ENCODE data around the gene ASTN1.
"Not testable (repeated sequence)": the region's sequence is repeated elsewhere in the genome, so short reads cannot be mapped to it uniquely, and the experiment has no call there.

Gene ASTN1

DNA sequence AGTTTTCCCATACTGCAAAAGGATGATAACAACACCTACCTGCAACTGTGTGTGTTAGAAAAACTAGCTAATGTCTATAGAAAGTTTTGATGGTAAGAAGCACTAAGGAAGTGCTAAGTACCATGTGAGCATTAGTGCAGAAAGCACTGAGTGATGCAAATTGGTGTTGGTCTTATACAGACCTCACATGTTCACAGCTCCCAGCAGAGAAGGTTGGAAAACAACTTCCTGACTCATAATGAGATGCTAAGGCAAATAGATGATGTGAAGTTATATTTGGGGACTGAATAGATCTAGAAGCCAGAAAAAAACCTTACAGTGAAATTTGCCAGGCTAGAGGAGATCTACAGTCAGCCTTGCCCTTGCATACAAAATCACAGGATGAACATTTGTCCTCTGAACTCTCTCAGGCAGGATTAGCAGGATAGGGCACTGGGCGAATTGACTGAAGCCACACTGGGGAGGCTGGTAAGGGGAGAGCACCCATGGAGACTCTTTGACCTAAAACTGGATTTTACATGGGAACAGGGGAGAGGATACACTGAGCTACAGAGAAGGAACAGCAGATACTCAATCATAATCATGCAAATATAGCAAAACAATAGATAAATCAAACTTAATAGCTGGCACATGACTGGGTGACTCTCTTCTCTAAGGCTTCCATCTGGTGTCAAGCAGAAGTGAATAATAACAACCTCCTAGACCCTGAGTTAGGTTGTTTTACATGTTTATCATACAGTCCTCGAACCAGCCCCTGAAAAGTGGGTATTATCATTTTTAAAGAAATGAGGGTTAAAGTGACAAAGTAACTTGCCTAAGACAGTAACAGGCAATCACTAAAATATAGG lies 61.3 kb downstream of the ASTN1 start:
- DNase-seq: no peak

DNA sequence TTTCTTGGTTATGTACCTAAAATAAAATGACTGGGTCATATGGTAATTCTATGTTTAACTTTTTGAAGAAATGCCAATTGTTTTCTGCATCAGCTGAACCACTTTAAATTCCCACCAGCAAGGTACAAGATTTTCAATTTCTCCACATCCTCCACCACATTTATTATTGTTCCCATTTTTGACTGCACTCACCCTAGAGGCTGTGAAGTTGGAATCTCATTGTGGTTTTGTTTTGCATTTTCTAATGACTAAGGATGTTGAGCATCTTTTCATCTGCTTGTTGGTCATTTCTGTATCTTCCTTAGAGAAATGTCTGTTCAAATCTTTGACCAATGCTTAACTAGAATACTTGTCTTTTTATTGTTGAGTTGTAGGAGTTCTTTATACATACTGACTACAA lies 72.5 kb downstream of the ASTN1 start:
- no peak for DNase-seq

DNA sequence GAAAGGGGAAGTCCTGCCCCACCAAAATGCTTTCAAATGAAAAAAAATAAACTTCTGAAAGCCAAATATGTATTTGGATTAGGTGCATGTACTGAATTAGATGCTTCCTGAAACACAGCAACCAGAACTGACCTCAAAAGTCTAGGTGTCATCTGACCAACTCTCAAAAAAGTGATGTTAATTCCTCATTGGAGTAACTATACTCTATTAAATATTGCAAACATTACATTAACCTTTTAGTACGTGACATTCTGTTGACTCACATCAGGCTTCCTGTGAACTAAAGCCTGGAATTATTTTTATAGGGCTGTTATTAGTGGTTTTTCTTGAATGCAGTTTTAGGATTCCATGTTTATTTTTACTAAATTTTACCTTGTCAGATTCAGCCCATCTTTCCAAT lies 73.5 kb downstream of the ASTN1 start:
- no peak for DNase-seq

DNA sequence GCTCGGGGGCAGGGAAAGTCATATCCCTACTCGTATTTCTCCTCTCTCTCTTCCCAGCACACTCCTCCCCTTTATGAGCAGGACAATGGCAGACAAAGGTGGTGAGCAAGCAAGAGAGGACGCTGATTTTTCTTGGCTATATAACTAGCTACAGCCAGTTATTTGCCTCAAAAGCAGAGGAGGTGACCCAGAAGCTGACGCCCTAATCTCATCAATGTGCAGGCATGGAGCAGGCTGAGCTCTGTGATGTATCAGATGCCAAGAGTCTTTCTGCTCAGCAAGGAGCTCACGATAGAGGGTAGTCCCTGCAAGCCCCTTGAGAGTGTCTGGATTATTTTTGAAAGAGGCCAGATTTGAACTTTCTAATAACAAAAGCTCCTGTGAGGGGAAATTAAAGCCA lies 75.5 kb downstream of the ASTN1 start:
- DNase-seq: no peak

DNA sequence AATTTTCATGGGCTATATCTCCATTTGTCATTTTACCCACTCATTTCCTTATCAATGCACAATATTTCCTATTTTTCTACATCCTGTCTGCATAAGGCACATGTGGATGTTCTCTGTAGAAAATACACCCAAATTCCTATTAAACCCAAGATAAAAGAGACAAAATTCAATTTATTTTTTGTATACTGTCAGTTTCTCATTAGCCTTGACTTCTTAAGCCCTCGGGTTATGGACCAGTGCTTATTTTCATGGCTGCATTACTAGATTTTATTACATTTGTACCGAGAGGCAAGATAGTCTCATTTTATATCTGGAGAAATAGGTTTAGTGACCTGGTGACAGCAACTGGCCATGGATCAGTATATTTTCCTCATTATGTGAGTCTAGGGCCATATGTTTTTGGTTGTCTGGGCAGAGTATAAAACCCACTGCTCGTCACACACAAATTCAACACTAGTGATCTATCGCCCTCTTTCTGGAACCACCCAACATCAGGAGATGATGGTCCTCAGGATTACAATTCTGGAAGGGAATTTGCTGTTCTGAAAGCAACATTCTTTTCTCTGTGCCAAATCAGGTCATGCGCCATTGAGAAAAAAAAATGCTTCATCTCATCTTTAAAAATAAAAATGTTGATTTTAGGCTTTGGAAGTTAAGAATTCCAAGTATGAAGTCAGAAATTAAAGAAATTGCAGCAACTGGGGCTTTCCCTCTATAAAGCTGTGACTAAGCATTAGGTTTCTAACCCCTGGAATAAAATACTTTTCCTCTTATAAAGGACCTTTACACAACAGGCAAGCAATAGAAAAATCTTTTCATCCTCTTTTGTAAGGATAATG lies 81.4 kb downstream of the ASTN1 start:
- DNase-seq: no peak

DNA sequence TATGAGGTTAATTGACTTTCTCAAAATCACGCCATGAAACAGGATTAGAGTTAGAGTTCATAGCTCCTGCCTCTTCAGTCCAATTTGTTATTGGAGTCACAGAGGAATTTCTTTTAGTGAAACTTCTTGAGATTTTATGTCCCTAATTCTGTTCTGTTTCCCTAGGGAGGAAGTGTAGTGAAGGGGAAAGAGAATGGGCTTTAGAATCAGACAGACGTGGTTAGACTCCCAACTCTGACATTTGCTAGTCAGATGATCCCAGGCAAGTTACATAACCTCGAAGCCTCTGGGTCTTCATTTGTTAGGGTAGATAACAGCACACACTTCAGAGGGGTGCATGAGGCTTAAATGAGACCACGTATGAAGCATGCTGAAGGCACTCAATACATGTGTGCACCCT lies 83.9 kb downstream of the ASTN1 start:
- DNase-seq: no peak

DNA sequence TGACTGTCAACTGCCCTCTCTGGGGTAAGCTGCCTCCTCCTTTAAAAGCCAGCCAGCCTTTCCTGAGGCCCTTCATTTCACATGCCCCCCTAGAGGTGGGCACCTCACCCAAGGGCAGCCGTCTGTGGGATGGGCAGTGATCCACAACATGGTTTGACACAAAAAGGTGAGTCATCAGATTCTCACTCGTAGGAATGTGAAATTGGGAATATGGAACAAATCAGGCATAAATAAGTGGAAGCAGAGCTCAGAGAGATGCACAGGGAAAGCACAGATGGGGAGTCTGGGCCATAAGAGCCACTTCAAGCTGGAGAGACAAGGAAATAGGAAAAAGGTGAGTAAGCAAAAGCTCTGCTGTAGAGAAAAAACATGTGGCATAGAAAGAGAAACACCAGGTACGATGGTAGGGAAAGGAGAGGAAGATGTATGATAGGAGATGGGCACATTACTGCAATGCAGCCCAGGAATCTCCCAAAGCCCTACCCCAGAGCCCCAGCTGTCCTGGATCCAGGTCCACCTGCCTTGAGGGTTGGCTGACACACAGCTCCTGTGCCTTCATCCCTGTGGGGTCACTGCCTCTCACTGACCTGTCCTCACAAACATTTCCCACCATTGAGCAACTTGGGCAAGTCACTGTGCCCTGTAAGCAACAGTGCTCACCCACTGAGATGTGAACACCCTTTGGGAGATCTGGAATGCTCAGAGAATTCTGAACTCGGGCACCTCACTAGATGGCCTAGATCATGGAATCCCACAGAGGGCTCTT lies 86.6 kb downstream of the ASTN1 start:
- DNase-seq: no peak

DNA sequence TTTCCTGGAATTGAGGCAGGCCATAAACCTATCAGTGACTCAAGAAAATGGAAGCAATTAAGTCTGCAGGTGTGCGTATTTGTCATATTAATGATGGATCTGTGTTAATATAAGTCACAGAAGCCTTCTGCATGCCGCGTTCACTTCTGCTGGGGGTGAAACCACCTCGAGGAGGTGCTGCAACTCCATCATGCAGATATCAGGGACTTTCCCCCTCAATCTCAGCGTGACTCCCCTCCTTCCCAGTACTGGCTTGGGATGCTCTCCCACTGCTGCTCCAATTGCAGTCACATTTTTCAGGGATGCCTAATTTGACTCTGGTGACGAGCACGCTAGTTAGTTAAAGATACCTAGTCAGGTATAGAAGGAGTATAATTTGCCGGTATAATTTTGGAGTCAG lies 87.5 kb downstream of the ASTN1 start:
- DNase-seq: no peak

DNA sequence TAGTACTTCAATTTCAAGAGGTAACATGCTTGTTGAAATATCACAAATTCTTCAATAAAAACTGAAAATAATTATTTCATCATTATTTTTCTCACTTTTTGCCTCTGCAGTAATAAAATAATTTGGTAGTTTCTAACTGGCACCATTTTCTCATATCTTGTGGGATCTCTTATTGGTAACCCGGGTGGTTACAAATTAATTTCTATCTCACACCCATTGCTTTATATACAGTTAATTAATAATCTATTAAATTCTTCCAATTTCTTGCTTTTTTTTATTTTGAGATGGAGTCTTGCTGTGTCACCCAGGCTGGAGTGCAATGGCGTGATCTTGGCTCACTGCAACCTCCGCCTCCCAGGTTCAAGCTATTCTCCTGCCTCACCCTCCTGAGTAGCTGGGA lies 89.7 kb downstream of the ASTN1 start:
- not testable (repeated sequence) for DNase-seq

DNA sequence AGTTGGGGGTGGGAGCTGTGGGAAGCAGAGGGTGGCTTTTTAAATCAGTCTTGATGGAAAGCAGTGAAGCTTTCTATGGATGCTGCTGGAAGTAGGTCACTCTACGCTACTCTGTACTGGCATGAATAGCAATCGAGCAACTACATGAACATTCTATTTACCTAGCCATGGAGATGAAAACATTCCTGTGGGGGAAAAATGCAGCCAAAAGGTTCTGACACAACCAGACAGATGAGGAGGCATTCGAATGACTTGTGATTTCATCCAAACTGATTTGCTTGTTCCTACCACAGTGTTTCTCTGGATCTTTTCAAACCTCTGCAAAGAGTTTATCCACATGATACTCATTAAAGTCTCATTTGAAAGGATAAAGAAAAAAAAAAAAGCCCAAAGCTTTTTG lies 95.0 kb downstream of the ASTN1 start:
- DNase-seq: no peak

DNA sequence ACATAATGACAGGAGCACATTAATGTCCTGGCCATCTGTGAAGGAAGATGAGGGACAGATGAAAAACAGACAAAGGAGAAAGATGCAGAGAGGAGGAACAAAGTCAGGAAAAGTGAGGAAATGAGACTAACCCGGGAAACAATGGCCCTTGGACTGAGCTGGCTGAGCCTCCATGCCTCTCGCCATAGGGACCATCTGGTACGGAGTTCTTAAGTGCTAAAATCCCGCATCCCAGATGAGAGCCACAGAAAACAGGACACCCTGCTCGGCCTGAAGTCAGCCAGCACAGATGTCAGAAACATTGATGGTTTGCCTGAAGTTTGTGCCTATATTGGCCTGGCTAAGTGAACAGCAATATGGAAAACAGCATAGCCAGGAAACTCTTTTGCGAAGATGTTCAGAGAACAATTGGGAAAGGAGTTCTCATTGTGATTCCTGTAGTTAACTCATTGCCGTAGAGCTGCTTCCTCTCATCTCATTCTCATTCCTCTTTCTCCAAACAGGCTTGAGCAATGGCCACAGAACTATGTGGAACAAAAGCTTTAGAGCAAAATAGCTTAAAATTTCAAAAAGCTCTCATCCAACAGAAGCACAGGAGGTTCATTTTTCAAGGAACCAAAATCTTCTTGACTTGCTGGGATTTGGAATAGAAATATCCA lies 96.6 kb downstream of the ASTN1 start:
- no peak for DNase-seq

DNA sequence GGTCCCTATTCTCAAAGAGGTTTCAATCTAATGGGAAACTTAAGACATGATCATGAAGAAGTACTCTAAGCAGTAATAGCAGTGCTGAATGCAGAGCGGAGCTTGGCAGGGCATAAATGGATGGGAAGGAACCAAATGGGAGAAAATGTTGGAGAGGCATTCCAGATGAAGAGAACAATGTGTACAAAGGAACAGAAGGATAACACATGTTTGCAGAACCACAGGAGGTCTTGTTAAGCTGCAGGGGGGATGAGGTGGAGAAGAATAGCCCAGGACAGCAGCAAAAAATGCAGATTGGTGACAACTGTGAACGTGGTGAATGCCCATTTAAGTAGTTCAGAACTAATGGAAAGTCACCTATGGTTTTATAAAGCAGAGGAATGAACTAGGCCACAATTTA lies 99.1 kb downstream of the ASTN1 start:
- DNase-seq: peak; percentile 13

DNA sequence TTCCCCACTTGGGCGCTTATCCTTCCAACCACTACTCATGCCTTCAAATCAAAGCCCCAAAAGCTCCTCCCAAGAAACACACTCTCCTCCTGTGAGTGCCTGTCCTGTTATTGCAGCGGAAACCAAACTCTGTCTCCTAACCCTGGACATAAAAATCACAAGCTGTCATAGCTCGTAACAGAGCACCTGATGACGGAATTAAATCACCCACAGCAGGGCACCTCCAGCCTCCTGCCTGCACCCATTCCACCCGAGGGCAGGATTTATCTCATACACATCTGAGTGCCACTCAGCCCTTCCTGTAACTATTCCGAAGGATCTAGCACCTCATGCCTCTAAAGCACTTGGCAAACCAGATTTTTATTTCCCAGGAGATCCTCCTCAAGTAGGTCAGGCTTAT lies 100.9 kb downstream of the ASTN1 start:
- DNase-seq: no peak

DNA sequence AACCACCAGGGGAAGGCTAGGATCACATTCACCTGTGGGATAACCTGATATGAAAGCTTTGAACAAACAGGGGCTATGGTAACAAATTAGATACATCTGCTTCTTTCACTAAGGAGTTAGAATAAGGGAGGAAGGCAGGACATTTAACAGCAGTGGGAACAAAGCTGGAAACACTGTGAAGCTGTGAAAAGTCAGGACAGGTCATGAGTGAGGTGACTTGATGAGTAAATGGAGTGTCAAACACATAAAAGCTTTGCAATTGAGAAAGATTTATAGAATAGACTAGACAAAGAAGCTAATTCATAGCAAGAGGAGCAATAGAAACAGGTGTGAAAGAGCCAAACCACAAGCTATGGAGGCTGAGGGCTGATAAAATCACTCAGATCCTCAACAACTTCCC lies 110.0 kb downstream of the ASTN1 start:
- peak; percentile 71 for DNase-seq

DNA sequence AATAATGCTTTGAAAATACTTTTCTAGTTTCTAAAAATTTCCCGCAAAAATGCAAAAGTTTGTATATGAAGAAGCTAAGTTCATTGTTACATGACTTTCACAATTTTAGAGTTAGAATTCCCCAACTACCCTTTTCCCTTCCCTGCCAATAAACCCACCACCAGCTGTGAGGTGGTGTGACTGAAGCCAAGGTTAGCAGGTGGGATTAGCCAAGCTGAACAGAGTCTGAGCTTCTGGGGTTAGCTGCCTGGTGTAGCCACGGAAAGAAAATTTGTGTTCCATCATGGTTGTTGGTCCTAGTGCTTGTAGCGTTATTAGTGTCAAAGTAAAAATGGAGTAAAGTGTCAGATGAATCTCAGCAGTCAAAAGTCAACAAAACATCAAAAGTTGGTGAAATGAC lies 110.9 kb downstream of the ASTN1 start:
- peak; percentile 89 for DNase-seq

DNA sequence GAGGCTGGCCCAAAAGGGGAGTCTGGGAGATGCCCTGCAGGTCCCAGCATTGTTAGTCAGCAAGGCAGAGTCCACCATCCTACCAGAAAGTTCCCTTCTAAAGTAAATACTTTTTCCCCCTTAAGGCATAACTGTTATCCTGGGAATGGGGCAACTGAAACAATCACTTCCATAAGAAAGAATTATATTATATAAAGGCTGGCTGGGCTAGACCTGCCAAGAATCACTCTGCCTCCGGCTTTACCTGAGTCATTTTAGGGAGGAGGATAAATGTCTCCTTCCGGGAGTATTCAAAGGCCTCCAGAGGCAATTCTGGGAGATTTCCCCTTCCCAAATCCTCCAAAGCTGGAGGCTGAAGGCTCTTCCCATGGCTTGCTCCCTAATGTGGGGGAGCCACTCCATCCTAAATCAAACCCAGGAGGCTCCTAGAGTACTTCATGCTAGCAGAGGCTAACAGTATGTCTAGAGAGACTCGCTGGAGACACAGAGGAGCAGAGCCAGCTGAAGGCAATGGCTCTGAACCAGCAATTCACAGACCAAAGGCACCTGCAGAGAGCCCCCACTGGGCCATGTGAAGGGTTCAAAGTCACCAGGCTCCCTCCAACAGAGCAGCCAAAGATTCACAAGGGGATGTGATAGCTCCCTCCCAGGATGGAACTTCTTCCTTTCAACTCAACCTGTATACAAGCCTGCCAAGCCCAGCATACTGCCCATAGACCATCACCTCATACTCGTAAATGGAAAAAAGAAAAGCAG lies 116.0 kb downstream of the ASTN1 start:
- DNase-seq: no peak

DNA sequence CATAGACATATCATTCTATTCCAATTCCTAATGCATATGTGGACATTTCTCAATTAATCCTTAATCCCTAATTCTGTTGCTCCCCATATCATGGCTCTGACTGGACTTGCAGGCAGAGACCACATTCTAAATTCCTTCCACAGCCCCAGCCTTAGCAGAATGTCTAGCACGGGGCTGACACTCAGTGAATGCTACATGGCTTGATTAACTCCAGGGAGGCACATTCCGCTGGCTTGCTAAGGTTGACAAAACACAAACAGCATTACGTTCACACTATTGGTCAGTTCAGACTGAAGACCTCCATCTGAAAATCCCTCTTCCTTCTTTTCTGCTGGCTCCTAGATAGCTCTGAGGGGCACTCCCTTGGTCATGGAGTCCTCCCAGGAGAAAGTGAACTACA lies 119.4 kb downstream of the ASTN1 start:
- no peak for DNase-seq

DNA sequence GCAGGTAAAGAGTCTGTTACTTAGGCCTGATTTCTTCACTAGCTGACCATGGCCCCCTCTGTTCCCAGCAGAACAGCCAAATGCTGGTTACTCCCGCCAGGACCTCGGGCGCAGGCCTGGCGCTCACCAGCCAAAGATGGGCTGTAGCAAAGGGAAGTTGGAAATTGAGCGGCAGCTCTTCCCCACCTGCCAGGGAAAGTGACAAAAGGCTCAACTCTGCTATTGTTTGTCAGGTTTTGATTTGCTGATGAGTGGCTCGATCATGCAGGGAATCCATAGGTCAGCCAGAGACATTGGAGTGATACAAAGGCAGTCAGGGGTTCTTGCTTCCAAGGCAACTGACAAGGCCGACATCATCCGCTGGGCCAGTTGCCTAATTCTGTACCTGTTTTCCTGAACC lies 120.1 kb downstream of the ASTN1 start:
- DNase-seq: no peak

DNA sequence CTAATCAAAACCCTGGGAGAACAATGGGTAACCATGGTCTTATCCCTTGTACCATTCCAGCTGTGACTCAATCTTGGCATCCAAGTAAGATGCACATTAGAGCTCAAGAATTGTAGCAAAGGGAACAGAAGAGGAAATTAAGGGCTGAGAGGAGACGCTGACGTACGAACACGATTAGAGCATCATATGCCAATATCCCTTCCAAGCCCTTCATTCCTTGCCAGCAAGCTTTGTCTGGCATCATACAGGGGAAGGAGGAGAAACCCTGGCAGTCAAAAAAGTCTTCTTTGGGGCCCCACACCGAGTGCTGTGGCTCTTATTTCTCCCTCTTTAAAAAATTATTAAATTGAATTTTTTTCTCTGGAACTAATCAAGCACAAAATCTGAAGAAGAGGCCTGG lies 120.9 kb downstream of the ASTN1 start:
- no peak for DNase-seq

DNA sequence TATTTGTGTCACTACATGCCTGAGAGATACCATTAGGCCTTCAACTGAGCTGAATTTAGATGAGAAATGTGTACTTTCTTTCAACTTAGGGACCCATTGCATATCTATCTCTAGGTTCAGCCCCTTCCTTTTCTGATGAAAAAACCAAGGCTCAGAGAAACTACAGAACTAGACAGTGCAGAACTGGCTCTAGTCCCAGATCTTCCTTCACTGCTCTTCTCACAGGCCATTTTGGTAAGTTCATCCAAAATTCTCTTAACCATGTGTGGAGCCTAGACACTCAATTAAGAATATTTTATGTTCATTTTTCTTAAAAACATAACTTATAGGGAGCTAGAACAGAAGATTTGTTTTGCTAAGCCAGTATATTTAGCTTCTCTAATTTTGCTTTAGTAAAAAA lies 128.9 kb downstream of the ASTN1 start:
- no peak for DNase-seq

DNA sequence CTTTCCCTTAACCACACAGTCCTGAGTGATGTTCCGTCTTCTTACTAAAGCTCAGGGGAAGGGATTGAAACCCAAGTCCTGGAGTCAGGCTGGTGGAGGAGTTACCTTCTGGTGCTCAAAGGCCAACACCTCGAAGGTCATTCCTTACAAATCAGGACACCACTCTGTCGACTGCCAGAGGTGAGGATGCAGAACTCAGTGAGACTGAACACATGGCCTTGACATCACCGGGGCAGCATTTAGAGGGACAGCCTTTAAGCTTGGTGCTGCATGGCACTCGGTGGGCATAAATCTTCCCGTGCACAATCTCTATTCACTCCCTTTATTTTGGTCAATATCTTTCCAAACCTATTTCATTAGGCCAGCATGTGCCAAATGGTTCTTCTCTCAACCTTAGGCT lies 130.9 kb downstream of the ASTN1 start:
- DNase-seq: no peak

DNA sequence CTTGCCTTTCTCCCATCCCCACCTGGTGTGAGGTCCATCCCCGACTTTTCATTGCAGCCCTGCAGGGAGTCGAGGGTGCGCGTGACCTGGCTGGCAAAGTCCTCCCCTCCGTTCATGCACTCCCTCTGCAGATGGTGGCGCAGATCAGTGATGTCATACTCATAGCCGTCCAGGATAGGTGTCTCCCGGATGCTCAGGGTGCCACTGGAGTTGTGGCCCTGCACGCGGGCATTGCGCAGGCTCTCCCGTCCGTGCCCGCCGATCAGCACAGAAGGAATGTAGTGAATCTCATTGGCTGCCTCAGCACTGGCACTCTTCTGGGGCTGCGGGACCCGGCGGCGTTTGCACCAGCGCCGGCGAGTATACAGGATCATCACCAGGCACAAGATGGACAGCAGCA lies 132.1 kb downstream of the ASTN1 start:
- peak; percentile 24 for DNase-seq

All from NCI-H1092 treated with DMSO at 0.1 percent for 48 hours (cell line).